Central memory CD4-positive, alpha-beta T cell (primary cell): ENCODE results near the gene SHISAL1.
"Not testable (repeated sequence)": the region's sequence is repeated elsewhere in the genome, so short reads cannot be mapped to it uniquely, and the experiment has no call there.

Source experiments
- DNase-seq: peaks from one replicate; pipeline ENCODE4 v3.0.0; 2022

SHISAL1 gene

DNA sequence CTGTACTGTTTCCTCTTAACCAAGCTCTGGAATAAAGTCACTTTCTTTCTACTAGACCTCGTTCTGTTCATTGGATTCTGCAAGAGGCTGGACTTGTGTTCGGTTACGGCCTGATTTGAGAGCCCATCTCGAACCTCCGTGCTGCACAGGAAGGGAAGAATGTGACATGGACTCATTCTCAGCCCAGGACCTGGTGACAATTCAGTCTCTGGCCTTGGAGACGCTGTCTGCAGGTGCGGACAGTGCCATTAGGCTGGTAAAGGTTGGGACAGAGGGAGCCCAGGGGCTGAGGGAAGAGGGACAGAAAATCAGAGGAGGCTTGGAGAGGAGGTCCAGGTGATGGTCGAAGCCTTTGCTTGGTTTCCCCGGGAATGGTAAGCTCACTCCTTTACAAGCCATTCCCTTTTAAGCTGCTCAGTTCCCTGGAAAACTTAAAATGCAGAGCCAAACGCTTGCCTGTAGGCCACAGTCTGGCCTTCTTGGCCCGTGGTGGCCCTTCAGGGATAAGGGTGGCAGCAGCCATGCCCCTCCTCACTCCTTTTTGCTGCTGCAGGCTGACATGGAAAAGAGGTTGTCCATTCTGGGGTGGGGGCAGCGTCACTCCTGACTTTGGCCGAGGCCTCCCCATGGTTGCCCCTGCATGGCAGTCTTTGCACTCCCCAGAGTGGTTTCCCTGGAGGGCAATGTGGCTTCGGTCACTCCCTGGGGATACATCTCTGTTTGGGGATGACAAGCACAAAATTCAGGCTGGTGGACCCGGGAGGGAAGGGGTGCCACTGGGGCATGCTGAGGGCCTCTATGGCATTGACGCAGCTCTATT is 52.3 kb downstream of the SHISAL1 start:
- DNase-seq, result no peak

DNA sequence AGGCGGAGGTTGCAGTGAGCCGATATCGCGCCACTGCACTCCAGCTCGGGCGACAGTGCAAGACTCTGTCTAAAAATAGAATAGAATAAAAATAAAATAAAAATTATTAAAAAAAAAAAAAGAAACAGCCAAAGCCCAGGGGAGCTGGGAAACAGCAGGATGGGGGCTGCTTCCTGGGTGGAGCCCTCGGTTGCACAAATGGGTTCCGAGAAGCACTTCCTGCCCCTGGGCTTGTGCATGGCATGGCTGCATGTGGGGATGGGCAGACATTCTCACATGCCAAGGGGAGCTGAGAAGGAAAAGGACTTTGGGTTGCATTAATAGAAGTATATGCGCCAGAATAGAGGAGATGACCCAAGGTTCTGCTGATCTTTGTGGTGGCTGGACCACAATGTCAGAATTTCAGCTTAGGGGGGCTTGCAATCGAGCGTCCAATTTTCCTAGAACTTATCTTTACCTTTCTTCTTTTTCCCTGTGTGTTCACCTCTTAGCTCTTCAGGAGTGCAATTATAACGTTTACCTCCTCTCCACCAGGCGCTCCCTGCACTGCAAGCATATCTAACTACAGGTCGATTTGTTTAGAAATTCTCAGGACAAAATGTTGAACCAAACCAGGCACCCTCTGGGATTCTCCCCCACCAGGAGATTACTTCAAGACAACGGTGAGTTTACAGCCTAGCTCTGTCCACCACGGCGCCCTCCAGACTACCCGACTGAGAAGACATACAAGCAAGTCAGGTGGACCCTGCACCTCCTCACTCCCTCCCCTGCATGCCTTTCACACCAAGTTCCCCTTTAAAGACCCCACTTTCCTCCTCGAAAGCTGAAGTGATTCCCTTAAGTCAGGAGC is 53.2 kb downstream of the SHISAL1 start:
- no peak for DNase-seq

DNA sequence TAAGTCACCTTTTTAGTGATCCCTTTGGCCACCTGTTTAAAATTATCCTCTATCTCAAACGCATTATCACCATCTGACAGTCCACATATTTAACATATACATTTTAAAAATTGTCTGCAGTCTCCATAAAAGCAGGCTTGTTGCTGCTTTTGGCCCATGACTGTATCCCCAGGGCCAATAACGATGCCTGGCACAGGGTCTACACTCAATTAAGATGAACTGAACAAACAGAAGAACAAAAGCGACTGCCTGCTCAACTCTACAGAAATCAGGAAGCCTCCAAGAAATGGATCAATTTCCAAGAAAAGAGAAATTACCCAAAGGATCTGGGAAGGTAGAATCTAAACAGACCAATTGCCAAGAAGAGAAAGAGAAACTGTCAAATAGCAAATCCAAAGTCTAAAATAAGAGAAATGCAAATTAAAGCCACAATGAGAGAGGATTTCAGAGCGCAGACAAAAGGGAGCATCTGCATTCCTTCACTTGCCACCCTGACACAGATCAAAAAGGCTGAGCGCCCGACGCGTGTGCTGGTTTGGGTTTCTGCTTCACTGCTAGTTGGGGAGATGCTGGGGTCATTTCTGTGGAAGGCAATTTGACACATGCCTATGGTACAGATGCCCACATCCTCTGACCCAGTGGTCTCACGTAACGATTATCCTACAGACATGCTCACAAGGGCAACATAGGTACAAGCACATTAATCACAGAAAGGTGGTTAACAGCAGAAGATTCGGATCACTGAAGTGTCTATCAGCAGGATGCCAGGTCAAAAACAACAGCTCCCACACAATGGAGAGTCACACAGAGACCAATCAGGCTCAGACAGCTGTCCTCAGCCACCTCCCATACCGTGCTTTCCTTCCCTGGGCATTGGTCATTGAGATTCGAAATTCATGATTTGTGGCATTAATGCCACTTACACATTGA is 55.9 kb downstream of the SHISAL1 start:
- DNase-seq, result no peak

DNA sequence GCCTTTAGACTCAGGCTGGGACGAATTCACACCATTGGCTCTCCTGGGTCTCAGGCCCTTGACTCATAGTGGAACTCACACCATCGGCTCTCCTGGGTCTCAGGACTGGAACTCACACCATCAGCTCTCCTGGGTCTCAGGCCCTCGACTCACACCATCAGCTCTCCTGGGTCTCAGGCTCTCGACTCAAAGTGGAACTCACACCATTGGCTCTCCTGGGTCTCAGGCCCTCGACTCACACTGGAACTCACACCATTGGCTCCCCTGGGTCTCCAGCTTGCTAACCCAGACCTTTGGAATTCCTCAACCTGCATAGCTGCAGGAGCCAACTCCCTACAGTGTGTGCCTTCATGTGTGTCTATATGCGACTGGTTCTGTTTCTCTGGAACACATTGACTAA is 56.7 kb downstream of the SHISAL1 start:
- no peak for DNase-seq

DNA sequence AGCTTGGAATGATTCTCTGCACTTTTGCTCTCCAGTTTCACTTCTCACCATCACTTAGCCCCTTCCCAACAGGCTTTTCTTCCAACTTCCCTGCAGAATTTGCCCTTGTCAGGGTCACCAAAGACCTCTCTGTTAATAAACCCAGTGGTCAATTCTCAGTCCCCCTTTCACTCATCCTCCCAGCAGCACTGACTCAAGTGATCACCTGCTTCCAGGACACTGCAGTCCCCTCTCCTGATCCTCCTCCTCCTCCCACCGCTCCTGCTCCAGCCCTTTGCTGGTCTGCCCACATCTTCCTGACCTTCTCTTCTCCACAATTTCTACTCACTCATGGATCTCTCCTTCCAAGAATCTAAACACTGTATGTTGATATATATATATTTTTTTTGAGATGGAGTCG is 57.9 kb downstream of the SHISAL1 start:
- DNase-seq, result no peak

DNA sequence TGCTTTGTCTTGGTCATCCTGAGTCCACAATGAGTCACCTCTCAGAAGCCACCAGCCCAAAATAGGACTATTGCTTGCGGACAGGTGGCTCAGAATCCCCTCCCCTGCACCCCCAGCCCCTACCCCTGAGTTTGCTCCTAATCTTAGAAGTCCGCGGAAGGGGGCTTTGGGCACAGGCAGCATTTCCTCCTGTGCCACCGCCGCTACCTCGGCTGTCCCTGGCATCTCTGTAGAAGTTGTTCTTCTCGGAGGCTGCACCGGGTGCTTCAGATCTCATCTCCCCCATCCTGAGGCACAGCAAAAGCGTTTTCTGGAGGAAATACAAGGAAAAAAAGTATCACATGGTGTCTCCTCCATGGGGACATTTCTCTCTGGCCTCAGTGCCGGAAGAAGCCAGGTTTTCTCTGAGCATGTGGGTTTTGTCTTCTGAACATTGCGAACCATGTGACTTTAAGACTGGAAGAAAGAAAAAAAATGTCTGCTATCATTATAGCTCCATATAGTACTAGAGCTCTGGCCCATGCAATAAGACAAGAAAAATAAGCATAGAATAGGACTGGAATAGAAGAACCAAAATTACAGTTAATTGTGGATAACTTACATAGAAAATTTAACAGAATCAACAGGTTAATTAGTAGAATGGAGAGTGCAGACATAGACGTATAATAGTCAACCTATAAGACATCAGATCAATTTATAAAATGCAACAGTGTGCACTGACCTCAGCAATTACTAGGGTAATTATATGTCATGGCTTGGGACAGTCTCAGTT is 63.2 kb downstream of the SHISAL1 start:
- DNase-seq, result no peak

DNA sequence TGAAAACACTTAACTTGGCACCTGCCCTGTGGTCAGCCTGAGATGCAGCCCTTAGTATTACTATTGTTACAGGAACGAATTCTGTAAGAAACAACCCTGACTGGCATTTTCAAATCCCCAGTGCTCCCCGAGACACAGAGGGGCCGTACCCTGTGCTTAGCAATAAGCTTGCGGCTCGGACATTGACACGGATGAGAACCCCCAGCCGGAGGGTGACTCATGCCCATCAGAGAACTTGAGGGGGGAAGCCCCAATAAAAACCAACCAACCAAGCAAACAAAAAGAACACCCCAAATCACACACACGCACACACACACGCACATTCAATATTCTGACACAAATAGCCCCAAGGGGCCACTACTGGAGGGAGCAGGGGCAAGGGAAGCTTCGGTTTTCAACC is 63.8 kb downstream of the SHISAL1 start:
- no peak for DNase-seq

DNA sequence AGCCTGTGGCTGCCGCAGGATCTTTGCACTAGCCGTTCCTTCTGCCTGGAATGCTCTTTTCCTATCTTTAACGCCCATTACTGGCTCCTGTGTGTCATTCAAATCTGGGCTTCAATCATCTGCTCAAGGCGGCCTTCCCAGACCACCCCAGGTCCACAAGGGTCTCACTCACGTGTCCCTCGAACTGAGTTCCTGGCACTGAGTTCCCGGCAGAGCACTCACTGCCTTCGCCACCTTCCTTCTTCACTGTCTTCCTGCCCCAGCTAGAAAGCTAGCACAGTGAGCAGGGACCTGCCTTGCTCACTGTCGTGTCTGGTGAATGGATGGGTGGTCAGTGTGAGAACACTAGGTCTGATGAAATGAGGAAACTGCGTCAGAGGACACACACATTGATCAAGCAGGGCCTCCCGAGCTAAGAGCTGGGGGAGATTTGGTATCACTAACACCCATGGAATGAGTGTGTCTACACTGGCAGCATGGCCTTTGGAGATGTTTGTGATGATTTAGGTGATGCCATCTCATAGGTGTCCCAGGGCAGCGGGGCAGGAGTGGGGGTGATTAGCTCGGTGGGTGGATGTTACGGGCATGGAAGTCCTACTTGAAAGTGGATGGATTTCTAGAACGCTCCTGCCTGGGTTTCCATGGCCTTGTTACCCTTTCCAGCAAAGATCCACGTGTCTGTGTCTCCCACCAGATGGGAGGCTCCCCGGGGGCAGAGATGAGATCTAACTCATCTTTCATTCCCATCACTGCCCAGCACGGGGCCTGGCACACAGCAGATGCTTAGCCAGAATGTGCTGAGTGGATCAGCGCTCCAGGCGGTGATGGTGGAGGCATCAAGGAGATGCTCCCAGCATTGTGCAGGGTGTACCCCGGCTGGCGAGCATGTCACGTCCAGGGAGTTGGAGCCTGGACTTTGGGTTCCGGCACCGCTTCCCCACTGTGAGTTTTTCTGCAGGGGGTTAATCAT is 64.5 kb downstream of the SHISAL1 start:
- no peak for DNase-seq

DNA sequence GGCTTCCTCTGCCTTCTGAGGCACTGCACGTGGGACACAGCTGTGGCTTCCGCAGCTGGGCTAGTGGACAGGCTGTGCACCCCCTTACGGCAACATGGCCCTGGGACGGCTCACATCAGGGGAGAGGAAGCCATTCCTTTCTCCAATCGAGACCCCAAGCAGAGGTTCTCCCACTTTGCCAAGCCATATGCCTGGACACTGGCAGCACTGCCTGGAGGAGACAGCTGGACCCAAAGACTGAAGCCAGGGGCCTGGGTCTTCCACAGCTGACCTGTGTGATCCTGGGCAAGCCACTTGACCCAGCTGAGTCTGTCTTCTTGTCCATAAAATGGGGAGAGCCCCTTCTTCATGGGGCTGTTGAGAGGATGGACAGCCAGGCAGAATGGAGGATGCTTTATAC is 65.4 kb downstream of the SHISAL1 start:
- DNase-seq, result no peak

DNA sequence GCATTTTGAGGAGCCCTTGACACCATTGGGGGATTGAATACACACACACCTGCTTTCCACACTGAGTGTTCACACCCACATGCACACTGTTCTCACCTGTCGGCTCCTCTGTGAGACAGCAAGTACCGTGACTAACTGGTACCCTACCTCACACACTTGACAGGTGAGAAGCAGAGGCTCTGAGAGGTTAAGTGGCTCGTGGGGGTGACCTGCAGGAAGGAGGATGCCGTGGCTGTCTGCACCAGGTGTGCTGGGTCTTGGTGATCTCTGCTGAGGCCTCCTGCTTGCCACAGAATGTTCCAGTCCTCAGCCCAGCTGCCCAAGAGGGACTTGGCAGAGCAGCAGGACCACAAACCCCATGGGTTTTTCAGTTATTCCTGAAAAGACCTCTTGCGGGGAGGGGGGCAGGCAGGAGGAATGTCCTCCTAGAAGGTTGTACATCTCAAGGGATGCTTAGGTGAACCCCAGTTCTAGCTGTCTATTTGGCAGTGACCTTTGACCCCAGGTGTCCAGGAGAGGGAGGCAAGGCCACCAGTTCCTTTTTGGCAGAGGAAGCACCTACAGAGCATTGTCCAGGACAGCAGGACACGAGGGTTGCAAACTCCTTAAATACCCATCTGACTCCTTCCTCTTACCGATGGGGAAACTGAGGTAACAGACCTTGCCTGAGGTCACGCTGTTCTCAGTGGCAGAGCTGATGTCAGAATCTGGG is 66.0 kb downstream of the SHISAL1 start:
- DNase-seq, result no peak

DNA sequence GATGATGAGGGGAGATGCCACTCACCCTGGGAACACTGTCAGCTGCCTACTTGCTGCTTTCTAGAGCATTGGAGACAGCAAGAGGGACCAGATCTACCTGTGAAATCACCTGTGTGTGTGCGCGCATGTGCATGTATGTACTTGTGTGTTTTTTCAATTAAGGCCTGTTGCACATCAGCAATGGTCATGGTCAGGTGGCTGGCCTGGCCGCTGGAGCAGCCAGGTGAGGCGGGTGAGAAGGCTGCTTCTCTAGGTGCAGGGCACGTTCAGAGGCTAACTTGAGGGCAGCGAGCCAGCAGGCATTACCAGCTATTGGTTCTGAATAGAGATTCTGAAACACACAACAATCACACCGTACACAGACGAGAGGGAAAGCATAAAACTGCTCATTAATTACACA is 66.9 kb downstream of the SHISAL1 start:
- no peak for DNase-seq

DNA sequence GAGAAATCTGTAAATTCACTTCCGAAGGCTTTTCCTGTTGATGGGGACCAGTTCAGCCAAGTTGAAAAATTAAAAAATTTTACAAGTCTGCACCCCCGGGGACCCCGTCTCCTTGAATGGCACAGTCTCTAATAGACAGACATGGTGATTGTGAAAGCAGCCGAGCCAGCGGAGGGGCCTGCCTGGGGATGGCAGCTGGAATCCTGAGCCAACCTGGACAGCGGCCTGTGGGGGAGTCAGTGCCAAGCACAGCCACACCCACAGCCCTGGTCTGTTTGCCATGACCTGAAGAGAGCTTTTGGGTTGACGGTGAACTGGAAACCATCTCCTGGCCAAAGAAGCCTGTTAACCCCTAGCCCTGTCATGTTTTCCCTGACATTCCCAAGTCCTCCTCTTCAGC is 67.3 kb downstream of the SHISAL1 start:
- no peak for DNase-seq

DNA sequence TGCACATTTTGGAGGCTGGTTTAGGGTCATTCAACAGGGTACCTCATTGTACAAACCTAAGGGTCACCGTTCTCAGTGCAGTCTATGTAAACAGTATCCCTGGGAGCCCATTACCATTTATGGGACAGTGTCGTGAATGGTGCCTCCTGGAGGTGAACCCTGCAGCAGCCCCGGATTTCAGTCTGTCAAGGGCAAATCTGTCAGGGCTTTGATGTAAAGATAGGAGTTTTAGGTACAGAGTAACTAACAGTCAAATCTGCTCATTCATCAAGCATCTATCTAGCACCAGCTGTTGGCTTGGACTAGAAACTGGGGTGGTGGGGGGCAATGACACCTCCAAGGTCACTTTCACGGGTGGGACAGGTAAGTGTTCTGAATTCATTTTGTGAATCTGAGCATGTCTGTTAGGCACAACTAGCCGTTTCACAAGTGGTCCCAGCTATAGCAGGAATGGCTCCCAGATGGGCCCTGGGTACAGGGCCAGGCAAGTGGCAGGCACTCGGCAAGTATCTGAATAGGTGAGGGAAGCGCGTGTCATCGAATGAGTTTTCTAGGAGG is 68.4 kb downstream of the SHISAL1 start:
- DNase-seq, result no peak

DNA sequence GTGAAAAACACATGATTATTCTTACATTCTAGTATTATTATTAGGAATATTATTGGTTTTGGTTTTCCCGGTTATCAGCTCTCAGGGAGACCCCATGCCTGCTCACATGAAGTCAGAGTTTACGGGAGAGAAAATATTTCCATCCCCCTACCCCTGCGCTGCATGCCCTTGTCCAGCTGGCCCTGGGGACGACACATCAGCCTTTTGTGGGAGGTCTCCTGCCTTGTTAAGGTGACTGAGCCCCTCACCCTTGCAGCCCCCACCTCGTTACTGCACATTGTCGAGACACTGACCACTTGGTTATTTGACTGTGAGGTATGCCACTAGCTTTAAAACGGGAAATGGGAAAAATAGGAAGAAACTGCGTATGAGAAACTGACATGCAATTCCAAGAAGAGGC is 69.0 kb downstream of the SHISAL1 start:
- no peak for DNase-seq

DNA sequence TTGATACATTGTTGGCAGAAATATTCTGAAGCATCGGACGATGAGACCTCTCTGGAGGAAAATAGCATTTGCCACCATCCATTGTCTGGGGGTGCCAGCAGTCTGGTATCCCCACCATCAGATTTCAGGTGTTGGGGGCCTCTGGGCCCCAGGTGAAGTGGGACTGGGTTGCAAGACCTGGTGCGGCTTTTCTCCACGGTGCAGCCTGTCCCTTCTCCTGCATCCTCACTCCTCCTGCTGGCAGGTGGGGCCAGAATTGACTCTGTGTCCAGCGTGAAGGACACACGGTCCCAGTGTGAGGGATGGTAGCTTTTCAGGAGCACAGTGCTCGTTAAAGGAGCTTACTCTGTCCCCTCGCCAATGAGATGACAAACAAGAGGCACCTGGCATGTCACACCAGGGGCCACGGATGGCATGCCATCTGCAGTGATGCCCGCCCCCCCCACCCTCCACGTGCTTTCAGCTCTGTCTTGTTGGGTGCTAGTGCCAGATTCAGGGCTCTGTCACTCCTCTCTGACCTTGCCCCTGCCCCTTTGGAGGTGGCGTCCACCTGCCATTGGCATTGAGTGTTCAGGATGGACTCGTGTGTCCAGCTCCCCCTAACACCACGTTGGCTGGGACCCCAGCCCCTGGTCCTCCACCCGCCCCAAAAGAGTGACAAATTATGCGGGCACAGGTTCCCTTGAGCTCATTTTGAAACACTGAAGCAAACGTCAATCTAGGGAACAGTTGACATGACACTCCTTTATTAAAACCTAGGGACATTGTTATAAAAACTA is 69.6 kb downstream of the SHISAL1 start:
- no peak for DNase-seq

DNA sequence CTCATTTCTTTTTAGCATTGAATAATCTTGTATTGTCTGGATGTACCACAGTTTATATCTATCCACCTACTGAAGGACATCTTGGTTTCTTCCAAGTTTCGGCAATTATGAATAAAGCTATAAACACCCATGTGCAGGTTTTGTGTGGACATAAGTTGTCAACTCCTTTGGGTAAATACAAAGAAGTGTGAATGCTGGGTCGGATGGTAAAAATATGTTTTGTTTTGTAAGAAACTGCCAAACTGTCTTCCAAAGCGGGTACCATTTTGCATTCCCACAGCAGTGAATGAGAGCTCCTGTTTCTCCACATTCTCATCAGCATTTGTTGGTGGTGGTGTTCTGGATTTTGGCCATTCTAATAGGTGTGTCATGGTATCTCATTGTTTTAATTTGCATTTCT is 71.6 kb downstream of the SHISAL1 start:
- not testable (repeated sequence) for DNase-seq

DNA sequence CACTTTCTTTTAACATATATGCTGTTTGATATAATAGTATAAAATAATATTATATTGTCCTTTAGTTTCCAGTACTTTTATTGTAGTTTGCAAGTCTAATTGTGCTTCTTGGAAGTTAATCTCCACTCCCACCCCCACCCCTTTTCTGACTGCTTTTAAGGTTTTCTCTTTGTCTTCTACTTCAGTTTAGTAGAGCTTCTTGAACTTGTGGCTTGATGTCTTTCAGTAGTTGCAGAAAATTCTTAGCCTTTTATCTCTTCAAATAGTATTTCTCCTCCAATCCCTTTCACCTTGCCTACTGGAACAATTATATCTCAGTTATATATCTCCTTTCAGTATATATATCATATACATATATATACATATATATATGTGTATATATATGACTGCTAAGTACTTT is 75.5 kb downstream of the SHISAL1 start:
- DNase-seq, result no peak

DNA sequence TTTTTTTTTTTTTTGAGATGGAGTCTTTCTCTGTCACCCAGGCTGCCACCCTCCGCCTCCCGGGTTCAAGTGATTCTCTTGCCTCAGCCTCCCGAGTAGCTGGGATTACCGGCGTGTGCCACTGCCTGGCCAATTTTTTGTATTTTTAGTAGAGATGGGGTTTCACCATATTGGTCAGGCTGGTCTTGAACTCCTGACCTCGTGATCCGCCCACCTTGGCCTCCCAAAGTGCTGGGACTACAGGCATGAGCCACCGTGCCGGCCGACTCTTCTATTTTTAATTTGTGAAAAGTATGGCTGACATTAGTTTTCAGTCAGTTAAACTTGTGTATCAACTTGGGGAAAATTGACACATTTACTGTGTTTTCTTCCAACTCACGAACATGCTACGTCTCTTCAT is 78.4 kb downstream of the SHISAL1 start:
- DNase-seq, result not testable (repeated sequence)

DNA sequence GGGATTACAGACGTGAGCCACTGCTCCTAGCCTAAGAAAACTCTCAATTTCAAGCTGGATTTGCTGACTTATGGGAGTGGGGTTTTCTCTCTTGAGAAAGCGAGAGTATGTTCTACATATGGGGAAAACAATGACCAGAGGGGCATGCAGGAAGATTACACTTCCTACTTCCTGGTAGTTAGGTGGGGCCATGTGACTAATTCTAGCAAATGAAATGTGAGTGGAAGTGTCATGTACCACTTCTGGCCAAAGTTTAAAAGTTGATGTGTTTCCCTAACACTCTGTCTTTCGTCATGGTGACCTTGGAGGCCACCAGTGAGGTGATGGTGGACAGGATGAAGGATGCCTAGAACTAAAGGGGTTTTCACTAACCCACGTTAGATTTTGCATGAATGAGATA is 81.5 kb downstream of the SHISAL1 start:
- DNase-seq, result no peak
